Measurements from ENCODE around the gene SOST.

SOST gene

GRCh38 chr17:43734376-43734775 lies 24.2 kb downstream of the SOST start:
- H3K4me3 ChIP-seq (ENCODE audit: control insufficient read depth in 1 of 7, extremely low read depth in 1 of 7, insufficient read depth in 4 of 7, low read depth in 2 of 7, low read length in 6 of 7) = no peak overlapping the region
- no peaks in the 10 kb centered on the region for H3K27me3 ChIP-seq (replicated peaks in 2 of 5; ENCODE audit: control insufficient read depth in 4 of 5, insufficient read depth in 5 of 5, low read length in 4 of 5)
- H3K4me1 ChIP-seq (ENCODE audit: control extremely low read depth in 1 of 4, control insufficient read depth in 4 of 4, insufficient read depth in 4 of 4, low read length in 3 of 4) = no peaks in the 10 kb centered on the region
- POLR2A ChIA-PET = no interaction called here
- 91% methylated on average over 5 of the region's 5 CpGs for WGBS (ENCODE audit: insufficient coverage)
- CTCF ChIA-PET = interaction anchor here (0.9 kb wide), 1 partner anchor 23 kb away, joined by 3 read pairs; no protein-coding TSS in a partner anchor
- no peak for DNase-seq
- H3K27ac ChIP-seq (ENCODE audit: insufficient read depth in 1 of 2, low read depth in 1 of 2, low read length in 2 of 2, poor library complexity in 1 of 2, severe bottlenecking in 2 of 2) = no peak overlapping the region
- peaks cover 0 to 5% (median 3%) of the 10 kb centered on the region in 5 experiments for H3K9me3 ChIP-seq (ENCODE audit: control extremely low read depth in 1 of 5, control insufficient read depth in 4 of 5, insufficient read depth in 2 of 5, low read depth in 1 of 5, low read length in 4 of 5)
- no peaks in the 10 kb centered on the region for H3K36me3 ChIP-seq (ENCODE audit: control insufficient read depth in 4 of 4, insufficient read depth in 4 of 4, low read length in 3 of 4)

GRCh38 chr17:43733956-43734355 lies 24.6 kb downstream of the SOST start:
- Histone ChIP-seq H3K27me3 (replicated peaks in 2 of 5; ENCODE audit: control insufficient read depth in 4 of 5, insufficient read depth in 5 of 5, low read length in 4 of 5) (no peaks in the 10 kb centered on the region), H3K4me1 (ENCODE audit: control extremely low read depth in 1 of 4, control insufficient read depth in 4 of 4, insufficient read depth in 4 of 4, low read length in 3 of 4) (no peaks in the 10 kb centered on the region), H3K36me3 (ENCODE audit: control insufficient read depth in 4 of 4, insufficient read depth in 4 of 4, low read length in 3 of 4) (no peaks in the 10 kb centered on the region), H3K4me3 (ENCODE audit: control insufficient read depth in 1 of 7, extremely low read depth in 1 of 7, insufficient read depth in 4 of 7, low read depth in 2 of 7, low read length in 6 of 7) (no peak overlapping the region), H3K27ac (ENCODE audit: insufficient read depth in 1 of 2, low read depth in 1 of 2, low read length in 2 of 2, poor library complexity in 1 of 2, severe bottlenecking in 2 of 2) (no peak overlapping the region), H3K9me3 (ENCODE audit: control extremely low read depth in 1 of 5, control insufficient read depth in 4 of 5, insufficient read depth in 2 of 5, low read depth in 1 of 5, low read length in 4 of 5) (peaks cover 0 to 5% (median 3%) of the 10 kb centered on the region in 5 experiments)
- ChIA-PET POLR2A (no interaction called here), CTCF (interaction anchor here (0.8 to 0.9 kb wide), 2 partner anchors 24 to 36 kb away, joined by 3 read pairs; no protein-coding TSS in a partner anchor)
- WGBS (ENCODE audit: insufficient coverage) = 100% methylated on average over 1 of the region's 1 CpG
- DNase-seq = no peak

- ChIA-PET POLR2A (no interaction called here), CTCF (interaction anchor here (1.5 kb wide), 1 partner anchor 27 kb away, joined by 7 read pairs; no protein-coding TSS in a partner anchor)
- no peaks in the 10 kb centered on the region for H3K4me1 ChIP-seq (ENCODE audit: control extremely low read depth in 1 of 4, control insufficient read depth in 4 of 4, insufficient read depth in 4 of 4, low read length in 3 of 4)
- no peaks in the 10 kb centered on the region for H3K36me3 ChIP-seq (ENCODE audit: control insufficient read depth in 4 of 4, insufficient read depth in 4 of 4, low read length in 3 of 4)
- no peaks in the 10 kb centered on the region for H3K27me3 ChIP-seq (replicated peaks in 2 of 5; ENCODE audit: control insufficient read depth in 4 of 5, insufficient read depth in 5 of 5, low read length in 4 of 5)
- H3K9me3 ChIP-seq (ENCODE audit: control extremely low read depth in 1 of 5, control insufficient read depth in 4 of 5, insufficient read depth in 2 of 5, low read depth in 1 of 5, low read length in 4 of 5) = peaks cover 0 to 5% (median 3%) of the 10 kb centered on the region in 5 experiments
- H3K27ac ChIP-seq (ENCODE audit: insufficient read depth in 1 of 2, low read depth in 1 of 2, low read length in 2 of 2, poor library complexity in 1 of 2, severe bottlenecking in 2 of 2) = no peak overlapping the region
- 96% methylated on average over 2 of the region's 2 CpGs for WGBS (ENCODE audit: insufficient coverage)
- DNase-seq = no peak
- no peak overlapping the region for H3K4me3 ChIP-seq (ENCODE audit: control insufficient read depth in 1 of 7, extremely low read depth in 1 of 7, insufficient read depth in 4 of 7, low read depth in 2 of 7, low read length in 6 of 7)
Measured at GRCh38 chr17:43732958-43733357, 25.6 kb downstream of the SOST start.

GRCh38 chr17:43728081-43728480 lies 30.5 kb downstream of the SOST start:
- Histone ChIP-seq H3K36me3 (ENCODE audit: control insufficient read depth in 4 of 4, insufficient read depth in 4 of 4, low read length in 3 of 4) (no peaks in the 10 kb centered on the region), H3K4me1 (ENCODE audit: control extremely low read depth in 1 of 4, control insufficient read depth in 4 of 4, insufficient read depth in 4 of 4, low read length in 3 of 4) (no peaks in the 10 kb centered on the region), H3K27me3 (replicated peaks in 2 of 5; ENCODE audit: control insufficient read depth in 4 of 5, insufficient read depth in 5 of 5, low read length in 4 of 5) (peaks cover 0 to 2% (median 0%) of the 10 kb centered on the region in 5 experiments), H3K27ac (ENCODE audit: insufficient read depth in 1 of 2, low read depth in 1 of 2, low read length in 2 of 2, poor library complexity in 1 of 2, severe bottlenecking in 2 of 2) (no peak overlapping the region), H3K4me3 (ENCODE audit: control insufficient read depth in 1 of 7, extremely low read depth in 1 of 7, insufficient read depth in 4 of 7, low read depth in 2 of 7, low read length in 6 of 7) (no peak overlapping the region), H3K9me3 (ENCODE audit: control extremely low read depth in 1 of 5, control insufficient read depth in 4 of 5, insufficient read depth in 2 of 5, low read depth in 1 of 5, low read length in 4 of 5) (peaks cover 0 to under 1% (median 0%) of the 10 kb centered on the region in 5 experiments)
- no peak for DNase-seq
- CTCF ChIA-PET = interaction anchor here (1.0 to 1.7 kb wide), 3 partner anchors 13 to 34 kb away, joined by 3 to 4 read pairs (median 4); no protein-coding TSS in a partner anchor
- POLR2A ChIA-PET = no interaction called here
- 85% methylated on average over 4 of the region's 8 CpGs for WGBS (ENCODE audit: insufficient coverage)

- DNase-seq = no peak
- CTCF ChIA-PET = interaction anchor here (0.8 to 2.6 kb wide), 6 partner anchors 10 to 36 kb away, joined by 3 to 9 read pairs (median 4); no protein-coding TSS in a partner anchor
Measured at GRCh38 chr17:43723697-43724359, 34.8 kb downstream of the SOST start.

GRCh38 chr17:43722870-43723665 lies 35.5 kb downstream of the SOST start:
- CTCF ChIA-PET = interaction anchor here (1.2 to 2.6 kb wide), 5 partner anchors 9 to 37 kb away, joined by 4 to 9 read pairs (median 4); no protein-coding TSS in a partner anchor
- peaks cover 8 to 17% (median 15%) of the 10 kb centered on the region in 4 experiments for H3K4me1 ChIP-seq (ENCODE audit: control extremely low read depth in 1 of 4, control insufficient read depth in 4 of 4, insufficient read depth in 4 of 4, low read length in 3 of 4)
- H3K36me3 ChIP-seq (ENCODE audit: control insufficient read depth in 4 of 4, insufficient read depth in 4 of 4, low read length in 3 of 4) = no peaks in the 10 kb centered on the region
- H3K27ac ChIP-seq (ENCODE audit: insufficient read depth in 1 of 2, low read depth in 1 of 2, low read length in 2 of 2, poor library complexity in 1 of 2, severe bottlenecking in 2 of 2) = no peak overlapping the region
- POLR2A ChIA-PET = no interaction called here
- 97% methylated on average over 5 of the region's 8 CpGs for WGBS (ENCODE audit: insufficient coverage)
- H3K27me3 ChIP-seq (replicated peaks in 2 of 5; ENCODE audit: control insufficient read depth in 4 of 5, insufficient read depth in 5 of 5, low read length in 4 of 5) = peaks cover 0 to 7% (median 0%) of the 10 kb centered on the region in 5 experiments
- no peaks in the 10 kb centered on the region for H3K9me3 ChIP-seq (ENCODE audit: control extremely low read depth in 1 of 5, control insufficient read depth in 4 of 5, insufficient read depth in 2 of 5, low read depth in 1 of 5, low read length in 4 of 5)
- no peak overlapping the region for H3K4me3 ChIP-seq (ENCODE audit: control insufficient read depth in 1 of 7, extremely low read depth in 1 of 7, insufficient read depth in 4 of 7, low read depth in 2 of 7, low read length in 6 of 7)
- DNase-seq = no peak

More at GRCh38 chr17:43723697-43724359, 34.8 kb downstream of the SOST start:
- POLR2A ChIA-PET = no interaction called here
- peaks cover 8 to 17% (median 15%) of the 10 kb centered on the region in 4 experiments for H3K4me1 ChIP-seq (ENCODE audit: control extremely low read depth in 1 of 4, control insufficient read depth in 4 of 4, insufficient read depth in 4 of 4, low read length in 3 of 4)
- no peaks in the 10 kb centered on the region for H3K9me3 ChIP-seq (ENCODE audit: control extremely low read depth in 1 of 5, control insufficient read depth in 4 of 5, insufficient read depth in 2 of 5, low read depth in 1 of 5, low read length in 4 of 5)
- peaks cover 0 to 5% (median 0%) of the 10 kb centered on the region in 5 experiments for H3K27me3 ChIP-seq (replicated peaks in 2 of 5; ENCODE audit: control insufficient read depth in 4 of 5, insufficient read depth in 5 of 5, low read length in 4 of 5)
- no peaks in the 10 kb centered on the region for H3K36me3 ChIP-seq (ENCODE audit: control insufficient read depth in 4 of 4, insufficient read depth in 4 of 4, low read length in 3 of 4)
- no peak overlapping the region for H3K4me3 ChIP-seq (ENCODE audit: control insufficient read depth in 1 of 7, extremely low read depth in 1 of 7, insufficient read depth in 4 of 7, low read depth in 2 of 7, low read length in 6 of 7)
- WGBS (ENCODE audit: insufficient coverage) = 84% methylated on average over 6 of the region's 6 CpGs
- H3K27ac ChIP-seq (ENCODE audit: insufficient read depth in 1 of 2, low read depth in 1 of 2, low read length in 2 of 2, poor library complexity in 1 of 2, severe bottlenecking in 2 of 2) = no peak overlapping the region
